HG02885 (cell line): Measurements from ENCODE around the gene TRNT1.

ENCODE experiments used
- ATAC-seq: cut with Tn5 transposase; IDR thresholded peaks from one replicate; pipeline ENCODE4 v1.9.1; 2021; ENCODE audit warnings: mild to moderate bottlenecking; ENCODE audit not compliant: unreplicated experiment, poor library complexity

TRNT1 gene

DNA sequence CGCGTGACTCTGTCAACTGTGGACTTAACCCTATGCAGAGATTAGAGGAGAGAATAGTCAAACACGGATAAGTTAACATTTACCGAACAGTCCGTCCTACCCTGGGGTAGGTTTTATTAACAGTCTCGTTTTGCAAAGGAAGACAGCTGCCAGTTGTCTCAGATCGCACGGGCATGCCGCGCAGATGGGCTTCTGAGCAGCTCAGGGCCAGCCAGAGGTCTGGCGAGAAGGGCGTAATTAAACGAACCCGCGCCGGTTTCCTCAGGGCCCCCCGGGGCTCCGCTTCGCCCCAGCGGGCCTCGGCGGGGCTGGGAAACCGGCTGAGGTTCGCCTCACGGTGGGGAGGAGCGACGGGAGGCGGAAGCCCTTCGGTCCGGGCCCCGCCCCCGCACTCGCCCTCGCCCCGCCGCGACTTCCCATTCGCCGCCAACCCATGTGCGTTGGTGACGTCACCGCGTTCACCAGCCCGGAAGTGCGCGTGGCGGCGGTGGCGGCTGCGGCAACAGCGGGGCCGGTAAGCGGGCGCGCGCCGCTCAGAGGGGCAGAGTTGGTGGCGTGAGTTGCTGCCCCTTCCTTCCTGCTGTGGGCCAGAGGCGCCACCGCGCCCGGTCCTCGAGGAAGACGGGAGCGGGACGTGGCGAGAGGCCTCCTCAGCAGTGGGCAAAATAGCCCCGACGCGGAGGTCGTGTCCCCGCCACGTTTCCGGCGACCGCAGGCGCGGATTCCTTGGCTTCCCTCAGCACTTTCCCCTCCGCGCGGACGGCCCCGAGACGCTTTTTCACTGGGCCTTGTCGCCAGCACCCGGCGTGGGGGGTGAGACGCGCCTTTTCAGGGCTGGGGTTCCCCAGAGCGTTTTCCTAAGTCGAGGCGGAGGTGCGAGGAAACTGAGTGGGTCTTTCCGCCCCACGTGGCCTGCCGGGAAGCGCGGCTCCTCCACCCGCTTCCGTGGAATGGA, at the start of gene TRNT1:
Gene TRNT1 (plus strand): TSS at position 464 of the 955 bp plus-strand sequence. CDS start 2,101 bp downstream, outside the sequence.
- peak; percentile 92 for ATAC-seq

DNA sequence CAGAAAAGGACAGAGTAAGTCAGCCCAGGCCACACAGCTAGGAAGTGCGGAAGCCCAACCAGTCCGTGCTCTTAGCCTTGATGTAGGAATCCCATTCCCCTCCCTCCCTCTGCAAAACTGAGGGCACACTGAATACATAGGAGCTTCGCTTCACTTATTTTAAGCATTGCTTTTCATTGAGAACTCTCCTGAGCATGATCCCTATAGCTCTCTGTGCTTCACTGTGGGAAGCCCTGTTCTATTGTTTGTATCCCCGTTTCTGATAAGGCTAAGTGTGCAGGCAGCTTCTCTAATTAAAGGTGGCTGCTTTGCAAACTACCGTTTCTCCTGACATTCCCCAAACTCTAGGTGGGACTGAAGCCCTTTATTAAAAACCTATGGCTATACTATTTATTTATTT, 46.4 kb upstream of the TRNT1 start:
- no peak for ATAC-seq

- peak; percentile 22 for ATAC-seq
Measured at GRCh38 chr3:3081381-3082233, 45.1 kb upstream of the TRNT1 start.

- ATAC-seq: peak; percentile 81
Measured at GRCh38 chr3:3082234-3082924, 44.4 kb upstream of the TRNT1 start.

DNA sequence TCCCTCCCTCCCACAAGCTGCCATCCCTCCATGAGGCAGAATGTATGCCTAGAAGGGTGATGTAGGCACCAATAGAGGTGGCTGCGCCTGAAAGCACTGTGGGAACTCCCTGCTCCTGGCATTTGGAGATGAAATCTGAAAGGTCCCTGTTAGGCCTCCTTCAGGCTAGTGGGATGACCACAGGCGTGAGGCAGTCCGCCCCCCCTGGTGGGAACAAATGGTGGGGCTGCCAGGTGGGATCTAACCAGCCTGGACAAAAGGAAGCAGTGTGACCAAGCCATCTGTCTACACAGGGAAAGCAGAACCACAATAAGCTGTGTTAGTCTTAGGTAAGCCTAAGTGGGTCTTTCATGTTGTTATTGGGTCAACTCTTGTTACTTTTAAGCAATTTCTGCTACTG, 41.9 kb upstream of the TRNT1 start:
- ATAC-seq: no peak

GRCh38 chr3:3085782-3086181, 41.0 kb upstream of the TRNT1 start:
- no peak for ATAC-seq

DNA sequence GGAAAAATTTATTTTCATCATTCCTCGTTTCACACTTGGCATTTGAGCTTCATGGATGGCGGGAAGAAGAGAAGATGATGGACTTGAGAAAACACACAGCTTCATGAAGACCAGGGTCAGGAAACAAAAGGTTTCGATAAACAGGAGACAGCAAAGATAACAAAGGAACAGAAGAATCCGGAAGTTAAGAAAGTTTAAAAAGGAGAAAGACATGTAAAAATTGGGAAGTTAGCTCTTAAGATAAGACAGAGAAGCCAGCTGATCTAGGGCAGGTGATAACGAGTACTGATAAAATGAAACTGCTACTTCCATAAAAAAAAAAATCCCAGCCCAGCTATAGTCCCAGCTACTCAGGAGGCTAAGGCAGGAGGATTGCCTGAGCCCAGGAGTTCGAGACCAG, 40.5 kb upstream of the TRNT1 start:
- no peak for ATAC-seq

DNA sequence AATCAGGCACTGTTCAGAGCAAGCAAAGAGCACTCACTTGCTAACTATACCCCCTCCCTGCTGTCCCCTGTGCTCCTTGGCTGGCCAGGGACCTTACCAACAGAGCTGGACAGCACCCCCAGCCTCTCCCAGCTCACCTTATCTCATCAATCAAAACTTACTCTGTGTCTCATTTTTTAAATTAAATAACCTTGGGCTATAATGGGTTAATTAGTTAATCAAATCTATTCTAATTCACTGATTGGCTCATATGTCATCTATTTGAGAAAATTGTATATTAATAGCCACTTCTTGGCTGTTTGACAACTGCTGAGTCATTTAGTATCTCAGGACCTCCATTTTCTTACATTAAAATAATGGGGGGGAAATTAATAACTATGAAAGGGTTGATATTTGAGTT, 39.5 kb upstream of the TRNT1 start:
- ATAC-seq: no peak

GRCh38 chr3:3087716-3088465, 38.8 kb upstream of the TRNT1 start:
- ATAC-seq: no peak

DNA sequence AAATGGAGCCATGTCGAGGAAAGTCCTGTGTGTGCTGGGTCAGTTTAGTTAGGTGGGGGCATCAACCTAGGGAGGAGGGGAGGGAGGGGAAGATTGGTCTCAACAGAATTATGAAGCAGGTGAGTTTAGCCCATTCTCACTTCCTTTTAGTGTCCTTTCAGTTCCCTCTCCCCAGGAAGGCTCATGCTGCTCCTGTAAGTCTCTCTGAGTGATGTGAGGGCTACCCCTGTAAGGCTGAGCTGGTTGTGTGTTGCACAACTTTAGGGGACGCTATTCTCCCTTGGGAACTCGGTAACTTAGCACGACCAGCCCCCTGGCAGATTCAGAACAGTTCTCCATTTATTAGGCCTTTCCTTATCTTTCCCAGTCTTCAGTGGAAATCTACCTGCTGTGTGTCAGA, 37.7 kb upstream of the TRNT1 start:
- peak; percentile 99 for ATAC-seq

- ATAC-seq: no peak
Measured at GRCh38 chr3:3097958-3098357, 28.8 kb upstream of the TRNT1 start.

DNA sequence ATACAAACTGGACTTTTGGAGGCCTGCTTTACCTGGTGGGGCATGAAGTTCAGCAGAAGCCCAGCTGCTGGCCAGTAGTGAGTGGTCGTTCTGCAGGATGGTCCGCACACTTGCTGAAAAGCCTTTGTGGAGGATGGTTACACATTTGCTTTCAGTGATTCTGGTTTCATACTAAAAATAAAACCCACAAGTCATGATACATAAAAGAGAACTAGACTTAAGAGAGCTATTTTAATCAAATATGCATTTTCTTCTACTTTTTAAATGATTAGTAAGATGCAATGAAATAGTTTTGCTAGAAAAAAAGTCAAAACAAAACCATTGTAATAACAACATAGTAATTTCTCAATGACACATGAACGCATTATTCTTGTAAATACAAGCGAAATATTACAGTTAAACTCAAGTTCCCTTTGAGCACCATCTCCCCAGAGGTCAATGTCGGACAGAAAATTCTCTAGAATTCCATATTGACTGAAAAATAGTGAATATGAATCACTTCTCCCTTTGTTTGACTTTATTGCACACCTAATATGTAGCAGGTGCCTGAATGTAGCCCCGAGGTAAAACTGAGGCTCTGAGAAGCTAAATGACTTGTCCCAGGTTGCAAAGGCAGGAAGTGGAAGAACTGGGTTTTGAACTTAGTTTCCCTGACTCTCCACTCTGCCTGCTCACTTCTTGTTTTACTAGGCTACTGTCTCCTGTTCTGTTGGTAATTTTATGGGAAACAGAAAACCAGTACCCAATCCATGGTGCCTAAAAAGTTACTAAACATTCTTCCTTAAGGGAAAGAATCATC, 24.9 kb upstream of the TRNT1 start:
- peak; percentile 68 for ATAC-seq

DNA sequence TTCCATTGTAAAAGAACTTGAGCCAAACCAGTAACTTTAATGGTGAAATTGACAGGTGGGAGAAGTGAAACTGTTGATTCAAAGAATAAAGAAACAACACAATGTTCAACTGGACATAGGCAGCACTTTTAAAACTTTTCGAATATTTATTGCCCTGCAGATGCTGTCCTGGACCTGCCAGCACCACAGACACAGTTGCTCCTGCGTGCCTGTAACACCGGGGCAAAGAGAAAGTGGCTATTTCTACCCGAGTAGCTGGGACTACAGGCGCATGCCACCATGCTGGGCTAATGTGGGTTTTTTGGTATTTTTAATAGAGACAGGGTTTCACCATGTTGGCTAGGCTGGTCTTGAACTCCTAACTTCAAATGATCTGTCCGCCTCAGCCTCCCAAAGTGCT, 24.0 kb upstream of the TRNT1 start:
- no peak for ATAC-seq

- ATAC-seq: no peak
Measured at GRCh38 chr3:3105246-3105645, 21.5 kb upstream of the TRNT1 start.

DNA sequence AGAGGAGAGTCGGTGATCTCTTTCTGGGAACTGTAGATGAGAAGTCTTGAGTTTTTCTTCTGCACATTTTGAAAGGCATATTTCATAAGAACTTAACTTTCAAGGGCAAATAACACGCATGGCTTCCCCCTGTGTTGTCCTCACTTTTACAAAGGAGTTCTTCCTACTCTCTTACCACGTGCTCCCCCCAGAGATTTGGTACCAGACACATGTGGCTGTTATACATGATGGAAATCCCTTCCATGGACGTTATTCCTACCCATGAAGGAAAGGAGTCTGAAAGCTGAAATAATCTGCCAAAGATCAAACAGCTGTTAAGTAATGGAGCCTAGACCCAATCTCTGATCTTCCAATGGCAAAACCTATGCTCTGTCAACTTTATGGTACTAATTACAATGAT, 20.9 kb upstream of the TRNT1 start:
- ATAC-seq: no peak

- no peak for ATAC-seq
Measured at GRCh38 chr3:3107181-3107580, 19.6 kb upstream of the TRNT1 start.

DNA sequence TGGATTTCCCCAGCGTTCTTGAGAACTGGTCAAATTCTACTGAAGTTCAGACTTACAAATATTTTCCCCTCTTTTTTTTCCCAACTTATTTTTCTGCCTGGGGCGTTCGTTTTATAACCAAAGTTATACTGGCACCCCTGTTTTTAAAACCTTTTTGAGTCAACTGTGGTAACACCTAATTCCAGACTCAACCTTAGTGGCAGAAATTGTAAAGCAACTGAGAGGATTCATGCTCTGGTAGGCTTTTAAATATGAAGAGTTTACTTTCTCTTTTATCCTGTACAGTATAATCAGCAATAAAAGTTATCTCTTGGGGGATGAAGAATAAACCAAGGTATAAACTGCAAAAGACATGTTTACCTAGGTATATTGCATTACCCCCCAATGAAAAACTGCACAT, 18.9 kb upstream of the TRNT1 start:
- ATAC-seq: no peak

DNA sequence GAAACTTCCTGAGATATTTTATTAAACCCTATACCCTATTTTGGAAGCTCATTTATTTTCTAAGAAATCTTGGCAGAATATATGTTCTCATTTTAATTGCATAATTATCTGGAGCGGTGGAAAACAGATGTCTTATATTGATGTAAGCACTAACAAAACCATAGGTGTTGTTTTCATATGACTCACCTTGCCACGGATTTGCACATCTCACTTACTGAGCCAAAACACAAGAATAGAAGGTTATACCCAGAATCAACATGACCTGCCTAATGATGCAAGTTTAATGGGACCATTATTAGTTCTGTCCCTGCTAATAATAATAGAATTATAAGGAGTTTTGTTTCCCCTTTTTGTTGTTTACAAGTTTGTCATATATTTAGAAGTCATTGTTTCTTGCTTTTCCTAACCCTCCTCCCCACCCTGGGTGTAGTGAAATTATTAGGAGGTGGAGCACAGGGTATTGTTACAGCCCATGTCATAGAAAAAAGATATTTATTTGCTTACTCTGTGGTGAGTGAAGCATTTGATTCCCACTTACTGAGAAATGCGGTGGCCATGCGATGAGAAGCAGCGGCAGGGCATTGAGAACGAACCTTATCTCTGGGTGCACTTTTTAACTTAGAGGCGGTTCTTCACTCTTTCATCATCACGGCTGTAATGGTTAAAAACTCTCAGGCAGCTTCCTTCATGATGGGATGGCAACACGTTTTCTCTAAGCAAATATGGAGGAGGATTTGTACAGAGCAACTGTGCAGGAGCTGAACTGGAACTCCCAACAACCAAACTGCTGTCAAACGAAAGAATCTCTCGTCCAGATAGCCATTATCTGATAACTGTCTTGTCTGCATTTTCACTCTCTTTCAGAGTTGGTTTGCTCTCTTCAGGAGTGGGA, 17.1 kb upstream of the TRNT1 start:
- ATAC-seq: peak; percentile 88
